Activated CD8-positive, alpha-beta memory T cell treated with anti-CD3 and anti-CD28 coated beads for 1 hour (primary cell): Measurements from ENCODE around the gene GGT6.

ENCODE experiments used
- DNase-seq, 2 donors: peaks; one replicate each; pipeline ENCODE4 v3.0.0-alpha.2; 2020; ENCODE audit warnings: low read depth in 1 of 2; ENCODE audit errors: extremely low read depth in 1 of 2

Gene GGT6

DNA sequence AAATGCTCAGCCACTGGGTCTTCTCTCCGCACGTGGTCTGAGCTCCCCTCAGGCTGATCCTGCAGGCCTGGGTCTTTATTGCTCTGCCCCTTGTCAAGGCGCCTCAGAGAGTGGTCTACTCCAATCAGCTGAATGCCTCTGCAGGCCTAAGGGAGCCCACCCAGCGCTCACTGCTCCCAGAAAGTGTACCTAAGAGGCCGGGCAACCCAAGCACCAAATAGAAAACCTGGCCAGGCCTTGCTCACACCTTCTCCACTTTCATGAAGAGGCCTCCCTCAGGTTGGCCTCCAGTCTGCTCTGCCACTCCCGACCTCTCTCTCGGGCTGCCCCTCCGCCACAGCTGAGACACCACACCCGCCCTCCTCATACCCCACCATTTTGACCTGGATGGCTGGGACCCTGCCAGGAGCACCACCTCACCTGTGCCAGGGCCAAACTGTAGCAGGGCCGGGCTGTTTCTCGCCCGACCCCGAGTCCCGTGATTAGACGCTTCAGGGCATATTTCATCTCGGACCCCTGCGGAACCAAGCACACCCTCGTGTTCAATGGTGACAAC is 5.9 kb downstream of the GGT6 start:
- DNase-seq, result no peak

DNA sequence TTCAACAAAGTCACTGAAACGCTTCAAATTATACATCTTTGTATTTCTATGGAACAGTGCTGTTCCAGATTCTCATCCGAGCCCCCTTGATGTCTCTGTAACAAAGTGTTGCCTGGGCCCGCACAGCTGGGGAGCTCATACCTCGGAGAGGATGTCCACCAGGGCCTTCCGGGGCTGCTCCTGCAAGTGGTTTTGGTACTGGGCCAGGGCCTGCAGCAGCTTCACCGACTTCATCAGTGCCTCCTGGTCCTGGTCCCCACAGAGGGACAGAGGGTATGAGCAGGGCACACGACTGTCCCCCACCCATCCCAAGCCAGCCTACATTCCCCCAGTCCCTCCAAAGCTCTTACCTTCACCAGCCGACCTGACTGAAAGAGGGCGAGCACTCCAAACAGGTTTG is 6.7 kb downstream of the GGT6 start:
- no peak for DNase-seq

DNA sequence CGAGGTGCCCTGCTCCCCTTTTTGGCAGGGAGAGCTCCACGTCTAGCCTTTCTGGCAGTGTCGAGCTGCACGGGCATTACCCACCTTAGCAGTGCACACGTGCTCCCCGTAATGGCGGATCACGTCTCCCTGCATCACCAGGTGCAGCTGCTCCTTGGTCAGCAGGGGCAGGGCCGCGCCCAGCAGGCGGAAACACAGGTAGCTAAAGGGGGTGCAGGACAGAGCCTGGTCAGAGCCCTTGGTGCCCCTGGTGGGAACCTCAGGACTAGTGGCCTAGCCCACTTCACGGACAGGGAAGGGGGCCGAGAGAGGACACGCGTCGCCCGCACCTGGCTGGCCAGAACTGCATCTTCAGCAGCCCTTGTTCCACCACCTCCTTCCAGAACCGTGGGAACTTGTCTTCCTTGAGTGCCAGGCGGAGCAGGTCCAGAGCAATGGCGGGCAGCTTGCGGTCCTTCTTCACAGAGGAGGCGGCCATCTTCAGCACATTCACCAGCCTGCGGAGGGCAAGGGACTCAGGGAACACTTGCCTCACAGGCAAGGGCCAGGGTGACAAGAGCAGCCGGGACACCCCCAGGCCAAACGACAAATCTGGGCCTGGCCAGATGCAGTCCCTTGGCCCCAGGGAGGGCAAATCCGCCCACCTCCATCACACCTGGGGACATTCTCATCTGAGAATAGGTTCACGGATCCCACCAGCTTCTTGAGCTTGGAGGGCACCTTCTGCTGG is 8.4 kb downstream of the GGT6 start:
- no peak for DNase-seq

DNA sequence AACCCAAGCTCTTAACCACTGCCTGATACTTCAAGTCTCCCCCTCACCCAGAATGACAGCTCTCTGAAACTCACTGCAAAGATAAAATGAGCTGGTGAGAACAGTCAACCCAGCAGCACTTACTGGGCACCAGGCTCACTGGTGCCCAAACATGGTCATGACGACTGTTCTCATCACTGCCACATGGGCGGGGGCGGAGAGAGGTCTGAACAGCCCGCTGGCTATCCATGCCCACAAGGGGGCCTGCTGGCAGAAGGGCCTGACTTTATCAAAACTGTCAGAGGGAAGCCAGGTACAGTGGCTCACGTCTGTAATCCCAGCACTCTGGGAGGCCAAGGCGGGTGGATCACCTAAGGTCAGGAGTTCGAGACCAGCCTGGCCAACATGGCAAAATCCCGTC is 9.2 kb downstream of the GGT6 start:
- no peak for DNase-seq

DNA sequence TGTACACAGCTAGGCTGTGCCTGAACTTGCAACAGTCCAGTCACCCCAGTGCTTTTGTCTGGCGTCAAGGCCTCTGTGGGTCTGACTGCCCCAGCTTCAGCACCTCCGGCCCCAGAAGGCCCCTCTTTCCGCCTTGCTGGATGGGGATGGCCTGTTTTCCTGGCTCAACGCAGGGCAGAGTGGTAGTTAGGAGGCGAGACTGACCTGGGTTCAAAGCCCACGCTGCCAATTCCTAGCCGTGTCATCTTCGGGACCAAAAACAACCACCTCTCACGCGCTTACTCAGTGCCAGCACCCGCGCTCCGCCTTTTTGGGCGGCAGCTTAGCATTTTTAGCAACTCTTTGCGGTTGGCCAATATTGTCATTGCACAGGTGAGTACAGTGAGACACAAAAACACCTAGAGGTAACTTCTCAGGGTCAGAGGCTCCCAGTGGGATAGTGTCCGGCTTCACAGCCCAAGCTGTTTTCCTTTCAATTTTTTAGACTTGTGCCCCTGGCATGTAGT is 9.8 kb downstream of the GGT6 start:
- DNase-seq, result no peak

DNA sequence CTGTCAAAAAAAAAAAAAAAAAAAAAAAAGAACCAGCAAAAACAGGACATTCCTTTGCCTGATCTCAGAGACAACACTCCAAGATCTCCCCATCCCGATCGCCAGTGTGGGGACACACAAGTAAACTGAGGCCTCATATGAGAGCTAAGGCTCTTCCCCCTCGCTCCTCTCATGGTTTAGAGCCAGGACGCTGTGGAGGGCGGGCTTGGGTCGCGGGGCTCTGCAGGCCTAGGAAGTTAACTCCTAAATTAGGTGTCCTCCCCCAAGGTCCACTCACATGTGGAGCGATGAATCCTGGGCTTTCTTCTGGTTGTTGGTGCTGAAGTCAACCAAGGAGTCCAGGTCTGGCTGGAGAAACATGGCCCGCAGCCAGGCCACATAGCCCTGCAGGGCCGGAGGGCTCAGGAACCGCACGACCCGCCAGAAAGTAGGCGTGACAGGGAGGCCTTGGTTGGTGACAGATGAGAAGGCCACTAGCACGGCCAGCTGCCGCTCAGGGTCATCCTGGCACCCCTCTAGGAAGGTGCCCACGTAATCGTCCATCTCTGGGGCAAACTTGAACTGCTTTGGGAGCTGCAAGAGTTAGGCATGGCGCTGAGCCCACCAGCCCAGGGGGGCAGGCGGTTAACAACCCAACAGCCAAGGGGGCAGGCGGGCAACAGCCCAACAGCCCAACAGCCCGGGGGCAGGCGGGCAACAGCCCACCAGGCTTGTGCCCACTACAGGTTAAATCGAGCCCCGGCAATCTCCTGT is 10.4 kb downstream of the GGT6 start:
- DNase-seq, result no peak

DNA sequence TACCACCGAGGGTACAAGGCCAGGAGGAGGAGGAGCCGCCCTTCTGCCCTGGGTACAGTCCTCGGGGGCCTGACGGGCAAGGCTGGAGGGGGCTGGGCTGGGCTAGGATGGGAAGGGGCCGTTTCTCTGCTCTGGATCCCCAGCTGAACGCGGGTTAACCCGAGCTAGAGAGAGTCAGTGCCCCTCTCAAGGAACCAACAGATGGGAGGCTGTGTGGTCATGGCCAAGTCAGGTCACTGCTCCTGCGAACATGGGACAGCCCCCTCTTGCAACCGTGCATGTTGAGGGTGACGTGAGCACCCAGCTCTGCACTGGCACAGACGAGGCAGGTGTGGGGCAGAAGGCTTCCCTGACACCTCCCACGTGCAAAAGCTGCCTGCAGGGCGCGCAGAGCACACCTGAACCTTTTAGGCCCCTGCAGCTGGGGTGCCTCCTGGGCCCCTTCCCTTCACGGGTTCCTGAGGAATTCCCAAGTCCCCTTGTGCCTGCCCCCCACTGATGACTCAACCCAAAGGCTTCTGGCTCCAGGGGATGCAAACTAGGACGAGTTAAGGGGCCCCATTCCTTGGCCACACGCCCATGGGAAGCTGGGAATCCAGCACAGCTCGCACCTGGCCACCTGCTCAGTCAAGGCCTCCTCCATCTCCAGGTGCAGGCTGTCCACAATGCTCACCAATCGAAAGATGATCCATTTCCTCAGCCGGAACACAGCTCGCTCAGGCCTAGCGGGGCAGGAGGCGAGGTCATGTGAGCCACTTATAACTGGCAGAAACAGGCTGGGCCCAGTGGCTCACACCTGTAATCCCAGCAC is 11.5 kb downstream of the GGT6 start:
- DNase-seq, result no peak

DNA sequence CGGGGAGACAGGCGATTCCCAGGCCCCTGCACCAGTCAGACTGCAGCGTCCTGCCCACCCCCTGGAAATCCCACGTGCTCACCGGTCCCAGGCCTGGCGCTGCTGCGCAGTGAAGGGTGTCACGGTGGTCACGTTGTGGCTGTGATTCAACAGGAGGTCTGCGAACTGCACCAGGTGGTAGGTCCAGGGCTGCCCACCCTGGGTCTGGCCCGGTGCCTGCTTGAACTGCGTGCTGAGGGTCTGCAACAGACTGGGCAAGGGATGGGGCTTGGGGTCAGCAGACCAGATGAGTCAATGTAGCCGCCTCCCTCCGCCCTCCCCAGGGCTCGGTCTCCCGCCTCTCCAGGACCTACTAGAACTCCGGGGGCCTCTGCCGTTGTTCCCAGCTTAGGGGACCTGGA is 12.3 kb downstream of the GGT6 start:
- DNase-seq, result no peak

DNA sequence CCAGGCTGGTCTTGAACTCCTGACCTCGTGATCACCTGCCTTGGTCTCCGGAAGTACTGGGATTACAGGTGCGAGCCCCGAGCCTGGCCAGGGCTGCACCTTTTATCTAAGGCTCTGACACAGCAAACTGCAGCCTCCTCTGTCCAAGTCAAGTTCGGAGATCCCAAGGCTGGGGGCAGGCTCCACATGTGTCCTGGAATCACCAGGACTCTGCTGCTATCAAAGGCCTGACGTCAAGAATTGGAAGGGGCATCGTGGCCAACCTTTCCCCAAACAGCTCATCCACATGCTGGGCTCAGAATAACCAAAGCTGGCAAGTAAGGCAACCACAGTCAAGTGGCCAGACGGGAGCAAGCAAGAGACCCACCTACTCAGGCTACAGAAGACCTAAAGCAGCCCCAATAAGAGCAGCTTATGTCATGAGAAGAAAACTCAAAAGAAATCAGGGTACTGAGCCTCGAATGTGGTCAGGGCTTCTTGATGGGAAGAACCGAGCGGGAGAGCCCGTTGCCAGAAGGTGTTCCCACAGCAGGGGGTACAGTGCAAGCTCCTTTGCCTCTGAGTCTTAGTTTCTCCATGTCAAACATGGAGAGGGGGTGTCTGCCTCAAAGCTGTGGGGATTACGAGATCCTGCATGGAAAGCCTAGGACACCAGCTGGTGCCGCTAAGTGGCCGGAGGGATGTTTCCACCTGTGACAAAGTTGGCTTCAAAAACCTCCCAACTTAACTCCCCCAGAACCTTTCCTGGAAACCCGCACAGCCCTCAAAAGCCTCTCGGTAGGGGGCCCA is 13.1 kb downstream of the GGT6 start:
- no peak for DNase-seq

DNA sequence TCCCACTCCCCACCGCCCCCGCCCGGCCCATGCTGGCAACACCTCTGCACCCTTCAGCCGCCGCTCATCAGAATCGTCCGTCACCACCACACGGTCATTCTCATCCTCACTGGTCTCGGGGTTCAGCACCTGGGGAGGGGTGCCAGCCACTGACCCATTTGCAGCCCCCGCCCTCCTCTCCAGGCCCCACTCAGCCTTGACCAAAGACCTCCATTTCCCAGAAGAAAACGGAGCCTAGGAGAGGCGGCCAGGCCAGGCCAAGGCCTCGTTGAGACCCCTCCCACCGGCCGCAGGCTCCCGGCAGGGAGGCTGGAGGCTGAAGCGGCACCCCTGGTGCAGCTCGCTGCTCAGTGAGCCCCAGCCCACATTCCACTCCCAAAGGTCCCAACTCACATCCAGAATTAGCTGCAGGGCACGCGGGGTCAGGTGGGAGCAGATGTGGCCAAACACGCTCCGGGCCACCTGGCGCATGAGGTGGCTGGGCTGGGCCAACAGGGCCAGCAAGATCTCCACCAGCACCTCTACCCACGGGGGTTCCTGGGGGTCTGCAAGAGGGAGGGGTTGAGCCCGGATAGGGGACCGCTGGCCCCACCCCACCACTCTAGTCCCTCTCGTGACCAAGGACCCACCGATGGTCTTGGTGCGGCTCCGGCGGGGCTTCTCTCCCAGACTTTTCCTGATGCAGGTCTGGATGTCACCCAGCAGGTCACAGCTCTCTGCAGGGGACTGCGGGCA is 15.0 kb downstream of the GGT6 start:
- no peak for DNase-seq

DNA sequence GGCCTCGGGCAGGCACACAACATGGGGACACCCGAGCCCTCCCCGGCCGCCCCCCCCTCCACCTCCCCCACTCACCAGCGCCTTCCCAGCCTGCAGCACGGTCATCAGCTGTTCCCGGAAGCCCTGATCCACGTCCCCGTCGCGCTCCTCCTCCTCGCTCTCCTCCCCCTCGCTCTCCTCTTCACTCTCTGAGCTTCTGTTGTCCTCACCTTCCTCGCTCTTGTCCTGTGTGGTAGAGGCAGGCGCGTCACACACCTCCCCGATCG is 15.5 kb downstream of the GGT6 start:
- no peak for DNase-seq

DNA sequence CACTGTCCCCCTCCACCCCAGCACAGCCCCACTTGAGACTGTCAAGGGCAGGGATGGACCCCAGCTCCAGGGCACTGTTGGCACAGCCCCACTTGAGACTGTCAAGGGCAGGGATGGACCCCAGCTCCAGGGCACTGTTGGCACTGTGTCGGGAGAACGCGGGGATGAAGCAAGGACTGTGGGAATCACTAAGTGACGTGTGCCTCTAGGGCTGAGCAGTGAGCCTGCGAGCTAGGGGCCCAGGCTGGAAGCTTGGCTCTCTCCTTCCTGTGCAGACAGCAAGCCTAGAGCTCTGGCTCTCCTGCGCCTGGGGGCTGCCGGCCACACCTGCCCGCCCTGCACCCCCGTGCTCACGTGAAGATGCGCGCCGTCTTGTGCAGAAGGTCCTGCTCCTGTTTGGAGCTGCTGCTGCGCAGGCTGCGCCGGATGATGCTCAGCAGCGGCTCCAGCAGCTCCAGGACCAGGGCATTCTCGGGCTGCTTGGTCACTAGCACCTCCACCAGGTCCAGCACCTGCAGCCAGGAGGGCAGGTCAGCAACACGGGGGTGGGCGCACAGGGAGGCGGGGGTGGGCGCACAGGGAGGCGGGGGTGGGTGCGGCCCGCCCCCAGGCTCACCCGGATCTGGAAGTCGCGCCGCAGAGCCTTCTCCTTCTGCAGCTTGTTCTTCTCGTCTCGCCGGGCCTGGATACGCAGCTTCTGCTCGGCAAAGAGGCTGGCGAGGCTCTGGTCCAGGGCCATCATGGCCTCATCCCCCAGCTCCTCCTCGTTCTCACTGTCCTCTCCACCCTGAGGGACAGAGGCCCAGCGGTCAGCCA is 16.0 kb downstream of the GGT6 start:
- no peak for DNase-seq

DNA sequence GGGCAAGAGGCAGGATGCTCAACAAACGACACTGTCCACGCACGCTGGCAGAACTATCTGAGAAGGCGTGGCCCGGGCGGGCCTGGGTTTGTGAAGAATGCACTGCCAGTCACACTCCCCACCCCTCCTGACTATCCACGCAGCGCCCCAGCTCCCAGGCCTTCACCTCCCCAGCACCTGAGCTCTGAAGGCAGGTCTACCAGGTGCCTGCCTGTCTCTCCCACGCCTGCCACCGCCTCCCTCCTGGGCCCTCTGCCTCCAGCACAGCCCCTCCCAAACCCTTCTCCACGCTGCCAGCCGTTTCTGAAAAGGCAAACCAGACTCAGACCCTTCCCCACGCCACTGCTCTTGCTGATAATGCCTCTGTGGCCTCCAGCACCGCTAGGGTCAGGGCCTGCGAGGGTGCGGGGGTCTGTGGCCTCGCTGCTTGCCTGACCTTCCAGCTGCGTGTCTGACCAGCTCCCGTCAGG is 16.8 kb downstream of the GGT6 start:
- DNase-seq, result no peak

DNA sequence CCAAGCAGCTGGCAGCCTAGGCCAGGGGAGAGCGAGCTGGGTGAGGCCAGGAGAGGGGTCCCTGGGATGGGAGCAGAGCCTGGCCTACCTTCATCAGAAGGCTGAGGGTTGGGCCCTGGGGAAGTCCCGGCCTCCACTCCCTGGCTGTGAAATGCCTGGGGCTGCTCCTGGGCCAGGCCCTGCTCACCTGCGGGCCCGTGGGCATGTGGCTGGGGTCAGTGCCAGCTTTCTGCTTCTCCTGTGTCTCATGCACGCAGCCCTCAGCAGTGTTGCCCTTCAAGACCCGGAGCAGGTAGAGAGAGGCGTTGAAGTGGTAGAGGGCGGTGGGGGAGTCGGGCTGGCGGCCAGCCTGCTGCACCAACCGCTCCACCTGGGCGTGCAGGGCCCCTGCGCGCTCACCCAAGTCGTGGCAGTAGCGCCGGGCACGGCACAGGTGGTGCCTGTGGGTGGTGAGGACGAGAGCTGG is 17.6 kb downstream of the GGT6 start:
- DNase-seq, result no peak

DNA sequence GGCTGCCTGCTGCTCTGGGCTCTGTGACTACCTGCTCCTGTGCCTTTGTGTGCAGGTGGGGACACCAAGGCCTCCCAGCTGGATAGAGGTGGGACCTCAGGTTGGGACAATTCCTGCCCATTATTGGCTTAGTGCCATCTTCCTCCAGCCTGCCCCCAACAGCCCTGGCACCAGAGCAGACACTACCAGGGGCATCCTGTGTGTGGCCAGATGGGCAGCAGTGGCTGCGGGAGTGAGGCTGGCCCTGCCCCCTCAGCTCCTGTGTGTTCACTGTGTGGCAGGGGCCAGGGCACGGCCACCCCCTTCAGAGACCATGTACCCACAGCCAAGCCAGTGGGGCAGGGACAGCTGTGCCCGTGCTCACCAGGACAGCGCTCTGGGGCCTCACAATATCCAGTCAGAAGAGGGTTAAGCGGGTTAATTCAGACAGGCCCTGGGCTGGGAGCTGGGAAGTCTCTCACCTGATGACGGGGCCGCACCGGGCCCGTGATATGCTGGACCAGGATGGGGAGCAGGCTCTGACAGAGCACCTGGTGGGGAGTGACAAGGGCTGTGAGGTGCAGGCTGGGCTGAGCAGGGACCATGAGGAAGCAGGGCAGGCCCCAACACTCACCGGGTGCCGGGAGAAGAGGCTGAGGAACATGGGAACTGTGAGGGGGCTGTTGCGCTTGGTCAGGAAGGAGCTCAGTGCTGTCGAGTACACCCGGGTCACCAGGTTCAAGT is 18.2 kb downstream of the GGT6 start:
- DNase-seq, result no peak

DNA sequence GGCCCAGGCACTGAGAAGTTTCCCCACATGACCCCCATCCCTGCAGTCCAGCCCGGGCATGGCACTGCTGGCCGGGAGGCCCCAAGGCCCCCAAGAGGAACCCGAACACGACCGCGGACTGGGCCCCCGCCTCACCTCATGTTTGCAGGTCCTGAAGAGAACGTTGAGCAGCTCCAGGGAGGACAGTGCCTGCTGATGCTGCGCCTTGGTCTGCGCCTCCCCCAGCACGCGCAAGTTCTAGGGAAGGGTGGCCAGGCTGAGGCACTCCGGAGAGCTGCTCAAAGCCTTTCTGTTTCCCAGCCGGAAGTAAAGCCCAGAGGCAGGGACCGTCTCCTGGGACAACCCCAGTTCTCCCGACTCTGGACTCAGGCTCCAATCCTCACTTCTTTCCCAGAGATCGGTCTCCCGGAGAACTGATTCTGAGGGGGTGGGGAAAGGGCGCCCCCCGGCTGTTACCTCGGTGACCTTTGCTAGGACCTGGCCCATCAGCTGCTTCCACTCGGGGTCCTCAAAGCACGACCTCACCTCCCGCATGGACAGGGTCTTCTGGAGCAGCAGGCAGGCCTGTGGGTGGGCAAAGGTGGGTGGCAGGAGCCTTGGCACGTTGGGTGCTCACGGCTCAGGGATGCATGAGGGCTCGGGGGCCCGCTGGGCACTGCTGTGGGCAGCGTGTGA is 18.9 kb downstream of the GGT6 start:
- DNase-seq, result no peak

DNA sequence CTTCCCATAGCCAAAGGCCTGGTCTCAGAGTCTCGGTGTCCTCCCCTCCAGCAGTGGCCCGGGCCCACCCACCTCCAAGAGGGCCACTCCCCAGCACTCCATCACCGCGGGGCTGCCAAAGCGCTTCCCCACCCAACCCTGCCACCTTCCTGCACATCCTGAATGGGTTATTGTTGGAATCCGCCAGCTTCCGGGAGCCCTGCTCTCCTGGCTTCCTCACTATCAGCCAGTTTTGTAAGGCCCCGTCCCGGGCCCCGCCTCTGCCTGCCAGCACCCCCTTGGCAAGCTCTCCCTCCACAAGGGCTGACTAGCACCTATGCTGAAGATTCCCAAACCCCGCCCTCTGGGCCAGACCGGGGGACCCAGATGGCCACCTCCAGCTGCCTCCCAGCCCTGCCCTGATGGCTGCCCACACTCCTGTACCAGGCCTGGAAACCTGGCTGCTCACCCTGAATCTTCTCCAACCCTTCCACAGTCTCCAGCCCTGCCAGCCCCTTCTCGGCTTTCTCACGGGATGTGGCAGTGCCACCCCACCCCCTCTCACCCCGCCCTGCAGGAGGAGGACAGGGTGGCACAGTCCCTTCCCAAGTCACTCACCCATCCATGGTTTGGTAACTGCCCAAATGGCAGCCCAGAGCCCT is 19.6 kb downstream of the GGT6 start:
- no peak for DNase-seq
